Osteoblast (primary cell): ENCODE data around the gene SESN1. TPM values are rescaled to one million over a fixed set of nuclear protein-coding genes. Genes with fewer than 3 reads are reported as not detected.

Experiments used
- DNase-seq: peaks from one replicate; pipeline ENCODE4 v3.0.0; 2011; ENCODE audit warnings: low spot score, mixed read lengths; ENCODE audit not compliant: insufficient read length; ENCODE audit errors: missing footprints
- H2AFZ ChIP-seq: 2 replicates; pipeline ENCODE4 v1.6.0; 2011; ENCODE audit warnings: mild to moderate bottlenecking, low read length
- H3K27ac ChIP-seq: 2 replicates; pipeline ENCODE4 v1.5.1; 2011; ENCODE audit warnings: mild to moderate bottlenecking, low read depth, low read length, moderate library complexity
- H3K27me3 ChIP-seq: 2 replicates; pipeline ENCODE4 v1.6.0; 2012; ENCODE audit warnings: mild to moderate bottlenecking, control low read depth, inconsistent platforms, low read length, moderate library complexity; ENCODE audit not compliant: insufficient read depth
- H3K36me3 ChIP-seq: 2 replicates; pipeline ENCODE4 v1.5.1; 2011; ENCODE audit warnings: mild to moderate bottlenecking, low read length, control low read depth, moderate library complexity; ENCODE audit not compliant: insufficient read depth
- H3K4me1 ChIP-seq: 2 replicates; pipeline ENCODE4 v1.5.1; 2011; ENCODE audit warnings: mild to moderate bottlenecking, low read length, control low read depth, moderate library complexity; ENCODE audit not compliant: insufficient read depth
- H3K4me2 ChIP-seq: 2 replicates; pipeline ENCODE4 v1.6.0; 2011; ENCODE audit warnings: mild to moderate bottlenecking, low read length; ENCODE audit not compliant: insufficient read depth
- H3K4me3 ChIP-seq: fragments of 200-600 bp; sonication (generic); 3 replicates; pipeline ENCODE4 v1.5.1; 2012; ENCODE audit warnings: mild to moderate bottlenecking, low read length, inconsistent platforms; ENCODE audit not compliant: insufficient read depth
- H3K79me2 ChIP-seq: 2 replicates; pipeline ENCODE4 v1.6.0; 2012; ENCODE audit warnings: mild to moderate bottlenecking, low read length, control low read depth, inconsistent platforms; ENCODE audit not compliant: insufficient read depth
- H3K9me3 ChIP-seq: 2 replicates; pipeline ENCODE4 v1.5.1; 2011; ENCODE audit warnings: low read depth, low read length, control low read depth
- H4K20me1 ChIP-seq: 2 replicates; pipeline ENCODE4 v1.6.0; 2012; ENCODE audit warnings: mild to moderate bottlenecking, low read length, control low read depth; ENCODE audit not compliant: insufficient read depth
- total RNA-seq: library from RNA; depleted of rRNA; stranded (reverse); fragments of >200 nt; gene quantifications from 2 replicates; pipeline ENCODE4 v1.2.3, GENCODE V29; 2012
- TF ChIP-seq, protein P1 (sequence below): IDR thresholded peaks from 2 replicates; pipeline ENCODE4 v1.5.1; 2011; ENCODE audit warnings: mild to moderate bottlenecking, low read depth, low read length, moderate library complexity; ENCODE audit errors: extremely low read depth

SESN1 gene
- total RNA-seq, 1 donor, result 26.1 TPM

DNA sequence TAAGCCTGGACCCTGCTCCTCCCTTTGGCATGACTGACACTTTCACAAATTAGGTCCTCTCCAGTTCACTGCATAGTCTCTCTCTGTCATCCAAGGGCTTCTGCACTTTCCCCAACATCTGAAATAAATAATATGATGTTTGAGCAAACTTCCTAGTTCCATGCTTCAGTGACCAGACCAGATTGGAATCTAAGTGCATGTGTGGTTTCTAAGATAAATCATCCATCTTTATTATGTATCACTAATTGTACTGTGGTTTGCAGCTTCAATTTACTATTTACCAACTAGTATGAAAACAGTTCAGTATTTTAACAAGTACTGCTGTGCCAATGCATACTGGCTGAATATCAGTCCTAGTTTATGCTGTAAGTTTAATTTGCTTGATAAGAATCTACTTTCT is 18.7 kb downstream of the SESN1 start:
- H3K27ac ChIP-seq, result no peak overlapping the region
- no peak overlapping the region for H3K4me3 ChIP-seq
- H3K4me1 ChIP-seq, result peaks cover 17% of the 10 kb centered on the region
- H3K36me3 ChIP-seq, result no peaks in the 10 kb centered on the region
- no peaks in the 10 kb centered on the region for H4K20me1 ChIP-seq
- H3K4me2 ChIP-seq, result no peak overlapping the region
- H3K79me2 ChIP-seq, result no peaks in the 10 kb centered on the region
- no peak overlapping the region for H2AFZ ChIP-seq
- no peaks in the 10 kb centered on the region for H3K9me3 ChIP-seq
- no peak for DNase-seq
- H3K27me3 ChIP-seq, result no peaks in the 10 kb centered on the region
- TF ChIP-seq, protein P1, sequence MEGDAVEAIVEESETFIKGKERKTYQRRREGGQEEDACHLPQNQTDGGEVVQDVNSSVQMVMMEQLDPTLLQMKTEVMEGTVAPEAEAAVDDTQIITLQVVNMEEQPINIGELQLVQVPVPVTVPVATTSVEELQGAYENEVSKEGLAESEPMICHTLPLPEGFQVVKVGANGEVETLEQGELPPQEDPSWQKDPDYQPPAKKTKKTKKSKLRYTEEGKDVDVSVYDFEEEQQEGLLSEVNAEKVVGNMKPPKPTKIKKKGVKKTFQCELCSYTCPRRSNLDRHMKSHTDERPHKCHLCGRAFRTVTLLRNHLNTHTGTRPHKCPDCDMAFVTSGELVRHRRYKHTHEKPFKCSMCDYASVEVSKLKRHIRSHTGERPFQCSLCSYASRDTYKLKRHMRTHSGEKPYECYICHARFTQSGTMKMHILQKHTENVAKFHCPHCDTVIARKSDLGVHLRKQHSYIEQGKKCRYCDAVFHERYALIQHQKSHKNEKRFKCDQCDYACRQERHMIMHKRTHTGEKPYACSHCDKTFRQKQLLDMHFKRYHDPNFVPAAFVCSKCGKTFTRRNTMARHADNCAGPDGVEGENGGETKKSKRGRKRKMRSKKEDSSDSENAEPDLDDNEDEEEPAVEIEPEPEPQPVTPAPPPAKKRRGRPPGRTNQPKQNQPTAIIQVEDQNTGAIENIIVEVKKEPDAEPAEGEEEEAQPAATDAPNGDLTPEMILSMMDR, result no peak

DNA sequence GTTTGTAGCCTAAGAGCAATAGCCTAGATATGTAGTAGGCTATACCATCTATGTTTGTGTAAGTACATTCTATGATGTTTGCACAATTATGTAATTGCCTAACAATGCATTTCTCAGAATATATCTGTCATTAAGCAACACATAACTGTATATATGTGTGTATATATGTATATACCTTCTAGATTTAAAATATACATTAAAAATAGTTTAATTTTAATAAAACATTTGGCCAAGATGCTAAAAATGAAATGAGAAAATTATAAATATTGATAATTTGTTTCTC is 20.6 kb downstream of the SESN1 start:
- no peak overlapping the region for H3K4me2 ChIP-seq
- H3K4me3 ChIP-seq, result no peak overlapping the region
- H3K9me3 ChIP-seq, result no peaks in the 10 kb centered on the region
- H3K4me1 ChIP-seq, result peaks cover 17% of the 10 kb centered on the region
- TF ChIP-seq, protein P1, result no peak
- H3K79me2 ChIP-seq, result no peaks in the 10 kb centered on the region
- no peak for DNase-seq
- H3K27me3 ChIP-seq, result no peaks in the 10 kb centered on the region
- H4K20me1 ChIP-seq, result no peaks in the 10 kb centered on the region
- no peak overlapping the region for H2AFZ ChIP-seq
- H3K27ac ChIP-seq, result no peak overlapping the region
- no peaks in the 10 kb centered on the region for H3K36me3 ChIP-seq

DNA sequence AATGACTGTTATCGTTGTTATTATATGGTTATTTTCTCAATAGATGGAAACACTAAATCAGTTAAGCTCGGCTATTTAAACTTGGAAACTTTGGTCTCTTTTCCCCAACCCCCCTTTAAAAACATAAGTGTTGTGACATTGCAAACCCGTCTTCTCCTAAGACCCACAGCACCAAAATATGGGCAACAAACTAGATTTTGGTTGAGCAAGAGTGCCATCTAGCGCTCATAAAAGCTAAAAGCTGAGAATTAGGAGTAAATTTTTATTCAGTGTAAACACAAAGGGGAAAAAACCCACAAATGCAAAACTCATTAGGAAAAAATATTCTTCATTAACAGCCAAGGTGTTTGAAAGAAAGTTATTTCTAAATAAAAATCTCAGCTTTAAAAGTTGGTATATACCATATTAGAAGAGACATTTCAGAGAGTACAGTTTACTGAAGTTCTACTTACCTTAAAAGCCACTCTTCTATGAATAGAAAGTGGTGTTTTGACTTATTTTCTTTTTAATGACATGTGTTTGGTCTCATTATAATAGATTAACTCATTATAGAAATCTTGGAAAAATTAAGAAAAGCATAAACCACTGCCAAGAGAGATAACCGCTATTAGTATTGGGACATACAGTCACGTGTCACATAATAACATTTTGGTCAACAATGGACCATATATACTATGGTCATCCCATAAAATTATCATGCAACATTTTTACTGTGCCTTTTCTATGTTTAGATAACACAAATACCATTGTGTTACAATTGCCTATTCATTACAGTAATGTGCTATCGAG is 21.1 kb downstream of the SESN1 start:
- Histone ChIP-seq H3K27me3 (no peaks in the 10 kb centered on the region), H3K4me2 (peak overlapping the region; percentile 36), H3K9me3 (no peaks in the 10 kb centered on the region), H3K27ac (no peak overlapping the region), H4K20me1 (no peaks in the 10 kb centered on the region), H3K4me3 (no peak overlapping the region), H3K79me2 (no peaks in the 10 kb centered on the region), H3K4me1 (peaks cover 17% of the 10 kb centered on the region), H2AFZ (no peak overlapping the region), H3K36me3 (no peaks in the 10 kb centered on the region)
- TF ChIP-seq, protein P1, result peak; percentile 69
- peak; percentile 57 for DNase-seq

DNA sequence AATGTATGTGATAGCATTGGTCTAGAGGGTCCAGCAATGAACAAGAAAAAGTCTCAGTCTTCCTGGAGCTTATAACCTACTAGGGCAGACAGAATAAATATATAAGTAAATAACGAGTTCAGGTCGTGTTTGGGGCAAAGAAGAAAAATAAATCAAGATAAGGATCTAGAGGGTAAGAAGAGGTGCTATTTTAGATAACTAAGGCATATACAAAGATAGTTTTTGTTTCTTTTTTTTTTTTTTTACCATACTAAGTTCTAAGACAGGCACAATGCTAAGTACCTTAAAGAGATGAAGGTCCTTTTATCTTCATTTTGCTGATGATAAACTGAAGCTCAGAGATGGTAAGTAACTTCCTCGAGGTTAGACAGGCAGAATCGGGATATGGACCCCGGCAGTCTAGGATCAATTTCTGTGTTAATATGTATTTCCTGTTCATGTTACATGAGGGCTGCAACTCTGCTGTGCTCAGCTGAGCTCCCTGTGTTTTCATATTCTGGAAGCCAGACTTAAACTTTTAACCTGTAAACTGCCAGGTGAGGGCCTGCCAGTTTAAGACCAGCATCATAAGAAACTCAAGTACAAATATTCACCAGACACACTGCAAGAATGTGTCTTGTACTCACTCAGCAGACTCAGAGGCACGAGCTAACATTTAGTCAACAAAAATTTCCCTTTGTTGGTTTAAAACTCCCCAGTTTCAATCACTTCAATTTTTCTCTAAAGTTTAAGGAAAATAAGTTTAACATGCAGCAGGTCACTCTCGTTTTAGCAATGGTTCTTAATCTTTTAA is 23.3 kb downstream of the SESN1 start:
- TF ChIP-seq, protein P1, result no peak
- H3K4me3 ChIP-seq, result no peak overlapping the region
- H3K4me1 ChIP-seq, result peaks cover 15% of the 10 kb centered on the region
- no peaks in the 10 kb centered on the region for H3K36me3 ChIP-seq
- DNase-seq, result no peak
- H3K79me2 ChIP-seq, result no peaks in the 10 kb centered on the region
- H2AFZ ChIP-seq, result no peak overlapping the region
- H3K9me3 ChIP-seq, result no peaks in the 10 kb centered on the region
- H3K27ac ChIP-seq, result no peak overlapping the region
- no peaks in the 10 kb centered on the region for H4K20me1 ChIP-seq
- H3K27me3 ChIP-seq, result no peaks in the 10 kb centered on the region
- peak overlapping the region; percentile 14 for H3K4me2 ChIP-seq
